Endothelial cell of umbilical vein (primary cell): Measurements from ENCODE around the gene CLEC2L. TPM values are rescaled to one million over a fixed set of nuclear protein-coding genes. Genes with fewer than 3 reads are reported as not detected.
A peak's percentile ranks its signal among the peaks of the same experiment; 100 is the strongest.

Experiments
- BruUV-seq: library from RNA; stranded (reverse); fragments of 400-500 nt; replicated peaks from 2 replicates; lab custom pipeline; 2021; lab: Mats Ljungman, UMichigan
- CTCF ChIA-PET: fragments of 300-600, 350-600 bp; sonication (Branson Sonifier 250); formaldehyde crosslinking; loops from one replicate; lab custom pipeline; 2021; ENCODE audit warnings: antibody characterized with exemption, inconsistent platforms; lab: Charles Lee
- POLR2A ChIA-PET: fragments of 300-600, 350-600 bp; sonication (Branson Sonifier 250); formaldehyde crosslinking; loops from one replicate; lab custom pipeline; 2021; ENCODE audit warnings: antibody characterized with exemption, inconsistent platforms; lab: Charles Lee
- DNase-seq: peaks from one replicate; pipeline ENCODE4 v3.0.0-alpha.2; 2011; ENCODE audit warnings: low read depth, low spot score
- FAIRE-seq: peaks from 2 replicates; lab custom pipeline; 2011; peaks lifted over from hg19 to GRCh38; lab: Jason Lieb, UNC
- H2AFZ ChIP-seq: 2 replicates; pipeline ENCODE4 v1.6.0; 2012; ENCODE audit warnings: low read depth, low read length, control low read depth, inconsistent platforms
- H3K27ac ChIP-seq: 2 replicates; pipeline ENCODE4 v1.5.1; 2011; ENCODE audit warnings: low read depth, mild to moderate bottlenecking, control low read depth, low read length, moderate library complexity; ENCODE audit not compliant: insufficient read depth
- H3K27me3 ChIP-seq, 2 experiments: 2 replicates each; pipeline versions ENCODE4 v1.6.0 to v1.6.1; 2011; ENCODE audit warnings: low read length in 2 of 2, mixed read lengths in 1 of 2; ENCODE audit not compliant: control insufficient read depth in 2 of 2, insufficient read depth in 2 of 2
- H3K36me3 ChIP-seq, 2 experiments: 2 replicates in 1 of 2; 3 replicates in 1 of 2; pipeline ENCODE4 v1.5.1; 2011; ENCODE audit warnings: low read length in 2 of 2, mild to moderate bottlenecking in 1 of 2, moderate library complexity in 1 of 2; ENCODE audit not compliant: control insufficient read depth in 2 of 2, insufficient read depth in 2 of 2; ENCODE audit errors: extremely low read depth in 1 of 2
- H3K4me1 ChIP-seq: 3 replicates; pipeline ENCODE4 v1.5.1; 2011; ENCODE audit warnings: mild to moderate bottlenecking, low read length; ENCODE audit not compliant: control insufficient read depth, insufficient read depth; ENCODE audit errors: extremely low read depth
- H3K4me2 ChIP-seq: 2 replicates; pipeline ENCODE4 v1.6.1; 2011; ENCODE audit warnings: low read length, control low read depth, mixed read lengths; ENCODE audit not compliant: insufficient read depth
- H3K4me3 ChIP-seq, 3 experiments: fragments of 200-600 bp in 1 of 3; sonication (generic), shearing (Covaris generic) in 1 of 3; replicated peaks in 1 of 3; 2 replicates each; pipeline ENCODE4 v1.5.1; 2011 to 2016; ENCODE audit warnings: control low read depth in 3 of 3, low read length in 3 of 3, mild to moderate bottlenecking in 2 of 3, inconsistent platforms in 1 of 3, low read depth in 1 of 3, moderate library complexity in 1 of 3; ENCODE audit not compliant: insufficient read depth in 1 of 3
- H3K79me2 ChIP-seq: 2 replicates; pipeline ENCODE4 v1.6.0; 2012; ENCODE audit warnings: low read length, inconsistent platforms; ENCODE audit not compliant: control insufficient read depth, insufficient read depth
- H3K9ac ChIP-seq: replicated peaks from 2 replicates; pipeline ENCODE3; 2011; ENCODE audit warnings: low read length, control low read depth; ENCODE audit not compliant: insufficient read depth; ENCODE audit errors: extremely low read depth
- H3K9me1 ChIP-seq: replicated peaks from 3 replicates; pipeline ENCODE4 v1.6.0; 2011; ENCODE audit warnings: mild to moderate bottlenecking, low read length; ENCODE audit not compliant: control insufficient read depth, insufficient read depth; ENCODE audit errors: extremely low read depth
- H3K9me3 ChIP-seq: replicated peaks from 2 replicates; pipeline ENCODE4 v1.5.1; 2012; ENCODE audit warnings: low read length, inconsistent platforms; ENCODE audit not compliant: control insufficient read depth, insufficient read depth
- H4K20me1 ChIP-seq: replicated peaks from 2 replicates; pipeline ENCODE3; 2011; ENCODE audit warnings: mild to moderate bottlenecking, low read length; ENCODE audit not compliant: control insufficient read depth, insufficient read depth; ENCODE audit errors: extremely low read depth
- CTCF ChIP-seq, 2 donors: IDR thresholded peaks; 1 replicate in 1 of 2; 2 replicates in 1 of 2; pipeline ENCODE4 v1.5.1; 2011; ENCODE audit warnings: low read length in 2 of 2, mild to moderate bottlenecking in 2 of 2, moderate library complexity in 2 of 2, control low read depth in 1 of 2, inconsistent platforms in 1 of 2, low read depth in 1 of 2; ENCODE audit not compliant: insufficient read depth in 1 of 2; ENCODE audit errors: extremely low read depth in 1 of 2
- EZH2 ChIP-seq: IDR thresholded peaks from 2 replicates; pipeline ENCODE4 v1.6.1; 2012; ENCODE audit warnings: borderline replicate concordance, low read depth, mild to moderate bottlenecking, moderate library complexity, low read length, inconsistent platforms; ENCODE audit not compliant: severe bottlenecking
- FOS ChIP-seq: IDR thresholded peaks from 2 replicates; pipeline ENCODE4 v1.6.1; 2011; ENCODE audit warnings: mild to moderate bottlenecking, low read length, moderate library complexity, borderline replicate concordance; ENCODE audit not compliant: insufficient read depth
- GATA2 ChIP-seq: IDR thresholded peaks from 2 replicates; pipeline ENCODE4 v1.7.0; 2011; ENCODE audit warnings: low read depth, mild to moderate bottlenecking, moderate library complexity, mixed read lengths, low read length; ENCODE audit not compliant: insufficient read length, insufficient read depth
- JUN ChIP-seq: IDR thresholded peaks from 2 replicates; pipeline ENCODE4 v1.6.1; 2011; ENCODE audit warnings: borderline replicate concordance, low read depth; ENCODE audit not compliant: insufficient read length, insufficient read depth
- MAX ChIP-seq: IDR thresholded peaks from 2 replicates; pipeline ENCODE4 v1.6.1; 2011; ENCODE audit not compliant: insufficient read depth, insufficient read length
- MYC ChIP-seq: IDR thresholded peaks from one replicate; pipeline ENCODE4 v1.6.1; 2011; ENCODE audit warnings: mild to moderate bottlenecking, low read depth, low read length
- POLR2A ChIP-seq: IDR thresholded peaks from 2 replicates; pipeline ENCODE4 v1.6.1; 2012; ENCODE audit warnings: low read depth, mild to moderate bottlenecking, control low read depth, low read length
- POLR2AphosphoS5 ChIP-seq: IDR thresholded peaks from 2 replicates; pipeline ENCODE4 v1.6.1; 2012; ENCODE audit warnings: low read depth, mild to moderate bottlenecking, control low read depth, low read length, moderate library complexity; ENCODE audit not compliant: insufficient read depth
- dilution Hi-C: fragments of 300-500 bp; cut with MboI; formaldehyde crosslinking; loops from one replicate; pipeline ENCODE4 v1.15.0; 2019; ENCODE audit warnings: low sequenced_read_pairs; ENCODE audit not compliant: extremely low pct_ligation_motif_present
- intact Hi-C: fragments of 100-400 bp; cut with micrococcal nuclease; formaldehyde crosslinking; loops from one replicate; pipeline ENCODE4 v1.10.0; 2022
- polyA plus RNA-seq, 4 experiments: library from polyadenylated mRNA; depleted of rRNA in 3 of 4; stranded (reverse) in 3 of 4; unstranded in 1 of 4; fragments of >200 nt; gene quantifications; 2 replicates each; pipeline versions ENCODE4 v1.2.1 to v1.2.3, GENCODE V29; 2011 to 2012; ENCODE audit warnings: missing spikeins in 1 of 4
- total RNA-seq: library from RNA; stranded (reverse); gene quantifications from 2 replicates; pipeline ENCODE4 v1.2.3, GENCODE V29; 2021

CLEC2L gene
- total and polyA plus RNA-seq, 2 donors (not counting 3 experiments of a cell fraction or from before 2014, with no cell fraction given): not detected

- ChIA-PET CTCF (interaction anchor here (1.2 kb wide), 1 partner anchor 25 kb away, joined by 4 read pairs; no protein-coding TSS in a partner anchor), POLR2A (no interaction called here)
- FAIRE-seq (no peak), DNase-seq (no peak)
- Histone ChIP-seq H3K4me2 (no peak overlapping the region), H3K27me3 (peaks cover 26 to 37% of the 10 kb centered on the region in 2 experiments), H3K79me2 (no peaks in the 10 kb centered on the region), H3K9ac (no peak overlapping the region), H3K4me3 (no peak overlapping the region), H3K27ac (no peak overlapping the region), H4K20me1 (no peaks in the 10 kb centered on the region), H3K36me3 (no peaks in the 10 kb centered on the region), H3K4me1 (no peaks in the 10 kb centered on the region), H3K9me3 (no peaks in the 10 kb centered on the region), H3K9me1 (no peaks in the 10 kb centered on the region), H2AFZ (no peak overlapping the region)
- TF ChIP-seq POLR2AphosphoS5 (no peak), EZH2 (peak; percentile 47)
- dilution Hi-C loops: no loop called here
- intact Hi-C loops: no loop called here
- BruUV-seq: no TSS peak
Measured at GRCh38 chr7:139523968-139524815, 707 bp downstream of the CLEC2L start.

- ChIA-PET CTCF (no interaction called here), POLR2A (no interaction called here)
- BruUV-seq: no TSS peak
- H3K27me3 ChIP-seq: peaks cover 26 to 40% of the 10 kb centered on the region in 2 experiments
- H4K20me1 ChIP-seq: no peaks in the 10 kb centered on the region
- no peak for FAIRE-seq
- intact Hi-C loops: no loop called here
- DNase-seq: no peak
- no peaks in the 10 kb centered on the region for H3K36me3 ChIP-seq
- H2AFZ ChIP-seq: no peak overlapping the region
- H3K79me2 ChIP-seq: no peaks in the 10 kb centered on the region
- TF ChIP-seq MAX (no peak), GATA2 (no peak), FOS (no peak), CTCF (IDR thresholded peaks at IDR 0.05; ENCODE audit: extremely low read depth in 1 of 2, insufficient read depth in 1 of 2, low read depth in 1 of 2, low read length in 2 of 2) (no peak), EZH2 (no peak), JUN (no peak), MYC (no peak), POLR2A (no peak), POLR2AphosphoS5 (no peak)
- no peaks in the 10 kb centered on the region for H3K9me1 ChIP-seq
- no peak overlapping the region for H3K4me3 ChIP-seq
- H3K4me1 ChIP-seq: no peaks in the 10 kb centered on the region
- H3K9ac ChIP-seq: no peak overlapping the region
- no peak overlapping the region for H3K27ac ChIP-seq
- no peak overlapping the region for H3K4me2 ChIP-seq
- dilution Hi-C loops: no loop called here
- H3K9me3 ChIP-seq: no peaks in the 10 kb centered on the region
Measured at GRCh38 chr7:139525239-139525638, 1.8 kb downstream of the CLEC2L start.
